Uterus (tissue), 4 donors: Measurements from ENCODE around the gene CST9. TPM values are rescaled to one million over a fixed set of nuclear protein-coding genes. Genes with fewer than 3 reads are reported as not detected.

Source experiments
- DNase-seq, 2 donors: peaks; one replicate each; pipeline ENCODE4 v3.0.0-alpha.2; 2019 to 2020
- H3K27ac ChIP-seq, 2 donors: fragments of 200-600 bp; sonication (generic); 1 replicate in 1 of 2; 2 replicates in 1 of 2; pipeline ENCODE4 v1.5.1; 2016 to 2018
- H3K27me3 ChIP-seq, 2 donors: fragments of 200-600 bp; sonication (generic); one replicate each; pipeline ENCODE4 v1.5.1; 2018 to 2019; ENCODE audit warnings: control low read depth in 1 of 2
- H3K36me3 ChIP-seq, 2 donors: fragments of 200-600 bp; sonication (generic); one replicate each; pipeline ENCODE4 v1.5.1; 2019; ENCODE audit warnings: control low read depth in 1 of 2
- H3K4me1 ChIP-seq, 2 donors: fragments of 200-600 bp; sonication (generic); one replicate each; pipeline ENCODE4 v1.5.1; 2018 to 2019; ENCODE audit warnings: control low read depth in 1 of 2
- H3K4me3 ChIP-seq, 2 donors: fragments of 200-600 bp; sonication (generic); 1 replicate in 1 of 2; 2 replicates in 1 of 2; pipeline ENCODE4 v1.5.1; 2018 to 2019; ENCODE audit warnings: mild to moderate bottlenecking in 1 of 2
- H3K9me3 ChIP-seq, 2 donors: fragments of 200-600 bp; sonication (generic); one replicate each; pipeline ENCODE4 v1.5.1; 2019; ENCODE audit warnings: control low read depth in 1 of 2
- CTCF ChIP-seq, 4 experiments: fragments of 200-600 bp in 2 of 4; fragments of 450-650 bp in 2 of 4; sonication (generic) in 2 of 4; IDR thresholded peaks; one replicate each; pipeline ENCODE4 v1.5.1; 2016 to 2019; ENCODE audit warnings: antibody characterized with exemption in 4 of 4, mild to moderate bottlenecking in 2 of 4, moderate library complexity in 1 of 4
- POLR2A ChIP-seq, 2 donors: fragments of 450-650 bp; IDR thresholded peaks; one replicate each; pipeline ENCODE4 v1.6.1; 2016; ENCODE audit warnings: antibody characterized with exemption in 2 of 2, mild to moderate bottlenecking in 1 of 2, moderate library complexity in 1 of 2
- intact Hi-C: fragments of 100-400 bp; cut with DNase I; formaldehyde crosslinking; loops from one replicate; pipeline ENCODE4 v1.15.1; 2023; ENCODE audit warnings: low total_unique reads
- total RNA-seq, 4 donors: library from RNA; depleted of rRNA in 3 of 4; stranded (reverse); fragments of >200 nt in 3 of 4; gene quantifications; one replicate each; pipeline versions ENCODE4 v1.1.0 to v1.2.4, GENCODE V29; 2014 to 2023
- donor health status: DM: yes; HTN: yes; CAD: no.

CST9 gene
- total RNA-seq, 4 donors from 2014 or later: not detected

GRCh38 chr20:23634044-23634801, 28.5 kb upstream of the CST9 start:
- H3K4me3 ChIP-seq: no peak overlapping the region
- H3K4me1 ChIP-seq: peaks cover 9 to 12% of the 10 kb centered on the region in 2 donors
- intact Hi-C loops: no loop called here

GRCh38 chr20:23632711-23633573, 27.2 kb upstream of the CST9 start:
- Histone ChIP-seq H3K27ac (no peak overlapping the region), H3K4me3 (no peak overlapping the region), H3K4me1 (peaks cover 9 to 12% of the 10 kb centered on the region in 2 donors), H3K27me3 (no peaks in the 10 kb centered on the region), H3K9me3 (no peaks in the 10 kb centered on the region), H3K36me3 (no peaks in the 10 kb centered on the region)
- TF ChIP-seq CTCF (IDR thresholded peaks at IDR 0.05) (no peak), POLR2A (IDR thresholded peaks at IDR 0.05) (no peak)
- intact Hi-C loops: no loop called here
- DNase-seq: no peak

More at GRCh38 chr20:23634044-23634801, 28.5 kb upstream of the CST9 start:
- peak overlapping the region; percentile 6 to 40 for H3K27ac ChIP-seq
- H3K36me3 ChIP-seq: no peaks in the 10 kb centered on the region
- no peaks in the 10 kb centered on the region for H3K9me3 ChIP-seq
- DNase-seq: no peak
- no peaks in the 10 kb centered on the region for H3K27me3 ChIP-seq
- TF ChIP-seq POLR2A (IDR thresholded peaks at IDR 0.05) (no peak), CTCF (IDR thresholded peaks at IDR 0.05) (no peak)

DNA sequence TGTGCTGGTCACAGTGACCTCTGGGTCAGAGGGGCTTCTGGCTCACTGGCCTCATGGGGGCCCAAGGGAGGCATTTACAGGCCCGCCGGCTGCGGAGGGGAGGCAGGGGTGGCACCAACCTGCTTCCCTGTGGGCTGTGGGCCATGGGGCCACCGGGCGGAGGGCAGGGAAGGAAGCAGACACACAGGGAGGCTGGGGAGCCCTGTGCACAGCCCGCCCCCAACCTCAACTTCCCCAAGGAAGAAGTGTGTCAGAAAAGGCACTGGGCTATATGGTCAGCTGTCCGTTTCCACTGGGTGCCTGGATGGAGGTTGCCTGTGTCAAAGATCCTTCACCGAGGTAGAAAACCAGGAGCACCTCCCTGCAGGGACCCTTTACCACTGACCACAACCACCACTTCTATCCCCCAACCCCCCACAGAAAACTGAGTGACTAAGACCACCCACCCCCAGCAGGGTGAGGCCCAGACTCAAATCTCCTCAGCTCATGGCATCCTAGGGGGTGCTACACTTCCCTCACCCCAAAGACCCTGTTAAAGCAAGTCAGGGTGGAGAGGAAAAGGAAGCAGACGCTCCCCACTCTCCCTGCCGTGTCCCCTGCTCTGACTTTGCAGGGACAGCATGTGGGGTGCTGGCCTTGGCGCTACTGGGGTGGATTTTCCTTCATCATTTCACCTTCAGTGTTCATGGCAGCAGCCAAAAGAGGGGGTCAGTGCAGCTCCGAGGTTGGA, 26.4 kb upstream of the CST9 start:
- no peak for TF ChIP-seq POLR2A (IDR thresholded peaks at IDR 0.05)
- TF ChIP-seq CTCF (IDR thresholded peaks at IDR 0.05): no peak
- Histone ChIP-seq H3K27ac (peak overlapping the region in 1 of 2 donors; percentile 20), H3K4me1 (peaks cover 9 to 12% of the 10 kb centered on the region in 2 donors), H3K4me3 (no peak overlapping the region), H3K9me3 (no peaks in the 10 kb centered on the region), H3K27me3 (no peaks in the 10 kb centered on the region), H3K36me3 (no peaks in the 10 kb centered on the region)
- DNase-seq: no peak
- intact Hi-C loops: no loop called here

DNA sequence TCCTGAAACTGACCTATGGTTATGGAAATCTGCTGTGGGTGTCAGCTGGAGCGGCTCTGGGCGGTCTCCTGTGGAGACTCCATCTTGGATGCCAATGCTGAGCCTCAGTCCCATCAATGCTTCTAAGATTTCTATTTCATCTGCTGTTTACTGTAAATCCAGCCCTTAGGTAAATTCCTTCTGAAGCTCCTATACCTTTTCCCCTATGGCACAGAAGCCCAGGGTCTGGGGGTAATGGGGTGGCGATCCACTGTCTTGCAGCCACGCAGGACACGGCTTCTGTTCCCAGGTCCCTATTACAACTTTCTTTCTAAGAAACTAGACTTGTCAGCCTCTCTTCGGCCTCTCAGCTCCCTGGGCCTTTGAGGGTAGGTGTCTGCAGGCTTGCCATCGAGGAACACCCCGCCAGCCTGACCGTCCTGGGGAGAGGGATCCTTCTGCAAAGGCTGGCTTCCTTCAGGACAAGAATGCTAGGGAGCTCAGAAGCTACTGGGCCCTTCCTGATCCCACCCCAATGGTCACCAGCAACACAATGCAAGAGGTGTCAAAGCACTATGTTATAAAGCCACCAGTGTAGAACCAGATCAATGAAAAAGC, 25.6 kb upstream of the CST9 start:
- TF ChIP-seq CTCF (IDR thresholded peaks at IDR 0.05): no peak
- TF ChIP-seq POLR2A (IDR thresholded peaks at IDR 0.05): no peak
- no peak for DNase-seq
- H3K36me3 ChIP-seq: no peaks in the 10 kb centered on the region
- peak overlapping the region in 1 of 2 donors; percentile 8 for H3K27ac ChIP-seq
- no peaks in the 10 kb centered on the region for H3K9me3 ChIP-seq
- intact Hi-C loops: no loop called here
- peaks cover 7 to 12% of the 10 kb centered on the region in 2 donors for H3K4me1 ChIP-seq
- H3K4me3 ChIP-seq: no peak overlapping the region
- no peaks in the 10 kb centered on the region for H3K27me3 ChIP-seq
